NB4 (cell line): ENCODE data around the gene TMEM41A.
"Not testable (repeated sequence)": the region's sequence is repeated elsewhere in the genome, so short reads cannot be mapped to it uniquely, and the experiment has no call there.

Source experiments
- POLR2A ChIP-seq: IDR thresholded peaks from 2 replicates; pipeline ENCODE4 v1.6.1; 2011; ENCODE audit warnings: mild to moderate bottlenecking; ENCODE audit not compliant: insufficient read length; ENCODE audit errors: extremely low read depth
- TF ChIP-seq, protein P1 (sequence below): IDR thresholded peaks from one replicate; pipeline ENCODE4 v1.5.1; 2012; ENCODE audit warnings: low read depth, low read length

DNA sequence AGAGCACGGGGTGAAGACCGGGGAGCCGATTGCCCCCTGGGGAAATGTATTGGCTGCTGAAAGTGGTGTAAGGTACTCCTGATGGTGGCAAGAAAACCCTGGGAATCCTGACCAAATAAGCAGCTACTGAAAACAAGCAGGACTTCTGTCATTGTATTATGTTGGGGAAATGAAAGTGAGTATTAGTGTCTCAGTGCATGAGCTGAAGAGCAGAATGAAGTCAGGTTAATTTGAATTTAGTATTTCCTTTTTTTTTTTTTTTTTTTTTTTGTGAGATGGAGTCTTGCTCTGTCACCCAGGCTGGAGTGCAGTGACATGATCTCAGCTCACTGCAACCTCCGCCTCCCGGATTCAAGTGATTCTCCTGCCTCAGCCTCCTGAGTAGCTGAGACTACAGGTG is 32.7 kb downstream of the TMEM41A start:
- TF ChIP-seq, protein P1, sequence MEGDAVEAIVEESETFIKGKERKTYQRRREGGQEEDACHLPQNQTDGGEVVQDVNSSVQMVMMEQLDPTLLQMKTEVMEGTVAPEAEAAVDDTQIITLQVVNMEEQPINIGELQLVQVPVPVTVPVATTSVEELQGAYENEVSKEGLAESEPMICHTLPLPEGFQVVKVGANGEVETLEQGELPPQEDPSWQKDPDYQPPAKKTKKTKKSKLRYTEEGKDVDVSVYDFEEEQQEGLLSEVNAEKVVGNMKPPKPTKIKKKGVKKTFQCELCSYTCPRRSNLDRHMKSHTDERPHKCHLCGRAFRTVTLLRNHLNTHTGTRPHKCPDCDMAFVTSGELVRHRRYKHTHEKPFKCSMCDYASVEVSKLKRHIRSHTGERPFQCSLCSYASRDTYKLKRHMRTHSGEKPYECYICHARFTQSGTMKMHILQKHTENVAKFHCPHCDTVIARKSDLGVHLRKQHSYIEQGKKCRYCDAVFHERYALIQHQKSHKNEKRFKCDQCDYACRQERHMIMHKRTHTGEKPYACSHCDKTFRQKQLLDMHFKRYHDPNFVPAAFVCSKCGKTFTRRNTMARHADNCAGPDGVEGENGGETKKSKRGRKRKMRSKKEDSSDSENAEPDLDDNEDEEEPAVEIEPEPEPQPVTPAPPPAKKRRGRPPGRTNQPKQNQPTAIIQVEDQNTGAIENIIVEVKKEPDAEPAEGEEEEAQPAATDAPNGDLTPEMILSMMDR, result not testable (repeated sequence)
- not testable (repeated sequence) for TF ChIP-seq POLR2A
